Kidney tubule cell (primary cell): ENCODE data around the gene BGLAP.
"Not testable (repeated sequence)": the region's sequence is repeated elsewhere in the genome, so short reads cannot be mapped to it uniquely, and the experiment has no call there.

Source experiments
- DNase-seq: peaks from one replicate; pipeline ENCODE4 v3.0.0-alpha.2; 2018; ENCODE audit warnings: low spot score

The BGLAP gene

GRCh38 chr1:156241926-156242325 is at the start of gene BGLAP:
Gene BGLAP (plus strand): TSS chr1:156242184. CDS start chr1:156242232, 48 bp downstream.
- no peak for DNase-seq

- no peak for DNase-seq
These were observed 48.8 kb upstream of the BGLAP start for GRCh38 chr1:156193208-156193487.

- DNase-seq: peak; percentile 99
These were observed 48.3 kb upstream of the BGLAP start, which contains the start of gene SLC25A44 for GRCh38 chr1:156193488-156194299. Gene SLC25A44 (plus strand): TSS chr1:156194104. CDS start chr1:156199848, 5,744 bp downstream.

- no peak for DNase-seq
These were observed 47.7 kb upstream of the BGLAP start for GRCh38 chr1:156194300-156194652.

- DNase-seq: no peak
These were observed 46.1 kb upstream of the BGLAP start for GRCh38 chr1:156195853-156196252.

GRCh38 chr1:156196445-156196844 is 45.5 kb upstream of the BGLAP start:
- no peak for DNase-seq

- no peak for DNase-seq
These were observed 43.1 kb upstream of the BGLAP start for GRCh38 chr1:156198831-156199349.

- no peak for DNase-seq
These were observed 41.9 kb upstream of the BGLAP start for GRCh38 chr1:156200044-156200443.

- DNase-seq: peak; percentile 39
These were observed 38.7 kb upstream of the BGLAP start for GRCh38 chr1:156203331-156203730.

- DNase-seq: no peak
These were observed 37.3 kb upstream of the BGLAP start for GRCh38 chr1:156204686-156205085.

- DNase-seq: no peak
These were observed 30.7 kb upstream of the BGLAP start for GRCh38 chr1:156211243-156211642.

- DNase-seq: no peak
These were observed 29.9 kb upstream of the BGLAP start for GRCh38 chr1:156212130-156212529.

- peak; percentile 96 for DNase-seq
These were observed 28.9 kb upstream of the BGLAP start, which contains the start of gene PMF1 for GRCh38 chr1:156212833-156213643. Gene PMF1 (plus strand): TSS chr1:156213007. CDS start chr1:156213016, 9 bp downstream.

GRCh38 chr1:156213644-156213966 is 28.4 kb upstream of the BGLAP start:
- no peak for DNase-seq

GRCh38 chr1:156214024-156214748 is 27.8 kb upstream of the BGLAP start:
- peak; percentile 80 for DNase-seq

- not testable (repeated sequence) for DNase-seq
These were observed 25.5 kb upstream of the BGLAP start for GRCh38 chr1:156216361-156217086.

GRCh38 chr1:156217871-156218270 is 24.1 kb upstream of the BGLAP start:
- peak; percentile 32 for DNase-seq

- DNase-seq: no peak
These were observed 21.8 kb upstream of the BGLAP start for GRCh38 chr1:156220226-156220625.

GRCh38 chr1:156221986-156222692 is 19.8 kb upstream of the BGLAP start:
- DNase-seq: no peak

- no peak for DNase-seq
These were observed 16.3 kb upstream of the BGLAP start for GRCh38 chr1:156225677-156226014.

- DNase-seq: no peak
These were observed 15.9 kb upstream of the BGLAP start for GRCh38 chr1:156226116-156226538.
